Peyer's patch (tissue), 4 donors: Measurements from ENCODE around the gene KATNAL1.

Source experiments
- POLR2A ChIP-seq, 2 donors: fragments of 450-650 bp; IDR thresholded peaks; one replicate each; pipeline ENCODE4 v1.5.1; 2017; ENCODE audit warnings: antibody characterized with exemption in 2 of 2, mild to moderate bottlenecking in 2 of 2, moderate library complexity in 2 of 2
- TF ChIP-seq, protein P1 (sequence below), 6 experiments: fragments of 450-650 bp in 4 of 6; fragments of 200-600 bp in 2 of 6; sonication (generic) in 1 of 6; IDR thresholded peaks; one replicate each; pipeline ENCODE4 v1.5.1; 2017 to 2019; ENCODE audit warnings: antibody characterized with exemption in 6 of 6, mild to moderate bottlenecking in 3 of 6, moderate library complexity in 1 of 6

DNA sequence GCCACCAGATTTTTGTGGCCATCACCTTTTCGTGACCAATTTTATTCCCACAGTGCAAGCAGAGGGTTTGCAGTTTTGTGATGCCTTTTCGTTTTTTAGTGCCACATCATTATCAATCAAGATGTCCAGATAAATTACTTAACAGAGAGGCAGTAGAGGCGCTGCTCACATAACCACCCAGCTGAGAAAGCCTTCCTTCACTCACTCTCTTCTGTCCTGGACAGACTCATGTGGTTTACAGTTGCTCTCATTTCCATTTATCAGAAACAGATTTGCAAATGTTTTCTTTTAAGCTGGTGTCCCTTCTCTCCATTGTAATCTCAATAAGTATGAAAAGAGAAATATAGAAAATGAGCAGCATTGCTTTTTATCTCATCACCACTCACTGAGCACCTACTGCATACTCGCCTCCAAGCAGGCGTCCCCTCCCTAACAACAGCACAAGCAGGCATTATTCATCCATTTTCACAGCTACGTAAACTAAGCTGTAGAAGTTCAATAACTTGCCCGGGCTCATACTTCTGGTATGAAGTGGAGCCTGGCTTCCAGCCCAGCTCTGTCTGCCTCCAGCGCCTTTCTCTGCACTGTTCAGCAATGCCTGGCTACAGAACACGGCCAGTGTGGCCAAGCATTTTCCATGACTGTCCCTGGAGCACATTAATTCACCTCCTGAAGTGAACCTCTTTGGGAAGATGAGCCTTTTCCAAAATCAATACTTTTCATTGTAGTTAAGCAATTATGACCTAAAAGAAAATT is 34.6 kb upstream of the KATNAL1 start:
- TF ChIP-seq, protein P1, sequence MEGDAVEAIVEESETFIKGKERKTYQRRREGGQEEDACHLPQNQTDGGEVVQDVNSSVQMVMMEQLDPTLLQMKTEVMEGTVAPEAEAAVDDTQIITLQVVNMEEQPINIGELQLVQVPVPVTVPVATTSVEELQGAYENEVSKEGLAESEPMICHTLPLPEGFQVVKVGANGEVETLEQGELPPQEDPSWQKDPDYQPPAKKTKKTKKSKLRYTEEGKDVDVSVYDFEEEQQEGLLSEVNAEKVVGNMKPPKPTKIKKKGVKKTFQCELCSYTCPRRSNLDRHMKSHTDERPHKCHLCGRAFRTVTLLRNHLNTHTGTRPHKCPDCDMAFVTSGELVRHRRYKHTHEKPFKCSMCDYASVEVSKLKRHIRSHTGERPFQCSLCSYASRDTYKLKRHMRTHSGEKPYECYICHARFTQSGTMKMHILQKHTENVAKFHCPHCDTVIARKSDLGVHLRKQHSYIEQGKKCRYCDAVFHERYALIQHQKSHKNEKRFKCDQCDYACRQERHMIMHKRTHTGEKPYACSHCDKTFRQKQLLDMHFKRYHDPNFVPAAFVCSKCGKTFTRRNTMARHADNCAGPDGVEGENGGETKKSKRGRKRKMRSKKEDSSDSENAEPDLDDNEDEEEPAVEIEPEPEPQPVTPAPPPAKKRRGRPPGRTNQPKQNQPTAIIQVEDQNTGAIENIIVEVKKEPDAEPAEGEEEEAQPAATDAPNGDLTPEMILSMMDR (IDR thresholded peaks at IDR 0.05): no peak
- no peak for TF ChIP-seq POLR2A (IDR thresholded peaks at IDR 0.05)
